Cerebellar nuclear complex (tissue), 1 donor: Measurements from ENCODE around the gene EPAS1.

Source experiments
- DNase-seq, 2 experiments: peaks; one replicate each; lab custom pipeline; 2025; lab: John Stamatoyannopoulos, UW

Gene EPAS1

DNA sequence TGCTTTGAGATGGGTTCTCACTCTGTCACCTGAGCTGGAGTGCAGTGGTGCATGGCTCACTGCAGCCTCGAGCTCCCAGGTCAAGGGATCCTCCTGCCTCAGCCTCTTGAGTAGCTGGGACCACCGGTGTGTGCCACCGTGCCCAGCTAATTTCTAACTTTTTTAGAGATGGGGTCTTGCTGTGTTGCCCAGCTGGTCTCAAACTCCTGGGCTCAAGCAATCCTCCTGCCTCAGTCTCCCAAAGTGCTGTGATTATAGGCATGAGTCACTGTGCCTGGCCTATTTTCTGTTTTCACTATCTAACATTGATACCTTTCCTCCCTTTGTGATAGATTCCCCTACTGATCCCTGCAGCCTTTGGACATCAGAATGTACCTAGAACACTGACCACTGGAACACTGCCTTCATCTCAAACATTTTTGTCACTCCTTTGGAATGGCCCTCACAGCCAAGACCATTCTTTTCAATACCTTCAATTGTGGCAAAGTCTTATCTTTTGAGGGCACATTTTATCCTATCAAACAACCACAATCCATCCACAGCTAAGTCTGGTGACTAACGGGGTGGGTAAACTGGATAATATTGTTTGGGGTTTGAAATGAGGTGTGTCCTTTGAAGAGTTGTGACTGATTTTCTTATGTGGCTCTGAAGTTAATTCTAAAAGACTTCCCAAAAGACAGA is 43.7 kb downstream of the EPAS1 start:
- no peak for DNase-seq

DNA sequence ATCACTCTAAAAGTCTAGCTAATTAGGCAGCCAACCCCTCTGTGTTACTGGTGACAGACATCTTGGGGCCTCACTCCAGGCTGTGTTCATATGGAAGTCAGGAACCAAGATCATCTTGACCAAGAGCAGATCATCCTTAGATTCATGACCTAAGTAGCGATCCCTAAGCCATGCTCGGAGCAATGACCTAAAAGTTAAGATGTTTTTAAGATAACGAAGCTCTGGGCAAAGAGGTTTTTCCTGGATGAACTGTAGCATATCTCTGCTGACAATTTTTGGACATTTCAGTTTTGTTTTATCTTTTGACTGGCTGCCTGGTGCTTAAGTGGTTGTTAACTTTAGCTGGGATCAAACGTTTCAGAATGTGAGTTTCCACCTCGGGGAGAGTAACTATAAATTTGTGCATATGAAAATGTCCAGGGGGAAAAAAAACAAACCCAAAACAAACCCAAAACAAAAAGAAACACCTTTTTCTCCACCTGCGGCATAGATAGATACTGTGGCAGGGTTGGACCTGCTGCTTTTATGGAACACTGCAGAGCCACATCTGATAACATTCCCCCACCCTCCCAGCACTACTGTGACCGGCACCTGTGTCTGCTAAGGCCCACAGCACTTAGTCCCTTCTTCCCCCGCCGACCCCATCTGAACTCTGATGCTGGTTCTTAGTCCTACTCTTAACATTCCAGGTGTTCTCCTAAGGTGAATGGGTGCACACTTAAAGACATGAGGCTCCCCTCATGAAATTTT is 45.5 kb downstream of the EPAS1 start:
- no peak for DNase-seq

DNA sequence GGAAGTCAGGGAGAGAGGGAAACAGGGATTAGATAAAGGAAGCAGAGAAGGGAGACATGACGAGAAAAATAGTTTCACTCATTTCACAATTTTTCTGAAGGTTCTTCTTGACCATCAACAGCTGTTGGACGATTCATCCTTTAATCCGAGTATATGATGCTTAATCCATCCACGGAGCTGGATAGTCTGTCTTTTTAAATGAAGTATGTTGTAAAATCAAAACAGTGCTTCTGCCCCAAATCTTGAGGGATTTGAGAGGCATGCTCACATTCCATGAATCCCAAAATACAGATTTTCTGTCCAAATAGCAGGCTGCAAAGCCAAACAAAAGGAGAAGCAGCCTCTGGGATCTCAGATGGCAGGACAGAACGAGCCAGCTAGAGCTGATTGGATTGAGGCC is 47.5 kb downstream of the EPAS1 start:
- DNase-seq = no peak

DNA sequence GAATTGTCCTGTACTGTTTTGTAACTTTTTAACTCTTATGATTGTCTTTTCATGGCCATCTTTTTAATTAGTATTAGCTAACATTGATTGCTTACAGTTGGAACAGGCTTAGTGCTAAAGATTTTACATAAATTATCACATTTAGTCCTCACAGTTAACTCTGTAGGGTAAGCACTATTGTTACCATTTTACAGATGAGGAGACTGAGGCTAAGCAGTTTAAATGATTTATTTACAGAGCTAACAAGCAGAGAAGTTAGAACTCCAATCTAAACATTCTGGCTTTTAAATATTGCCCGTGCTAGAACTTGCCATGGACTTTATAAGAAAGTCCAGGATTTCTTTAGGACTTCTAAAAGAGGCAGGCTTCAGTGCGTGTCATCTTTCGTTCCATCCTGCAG is 48.6 kb downstream of the EPAS1 start:
- DNase-seq = no peak

DNA sequence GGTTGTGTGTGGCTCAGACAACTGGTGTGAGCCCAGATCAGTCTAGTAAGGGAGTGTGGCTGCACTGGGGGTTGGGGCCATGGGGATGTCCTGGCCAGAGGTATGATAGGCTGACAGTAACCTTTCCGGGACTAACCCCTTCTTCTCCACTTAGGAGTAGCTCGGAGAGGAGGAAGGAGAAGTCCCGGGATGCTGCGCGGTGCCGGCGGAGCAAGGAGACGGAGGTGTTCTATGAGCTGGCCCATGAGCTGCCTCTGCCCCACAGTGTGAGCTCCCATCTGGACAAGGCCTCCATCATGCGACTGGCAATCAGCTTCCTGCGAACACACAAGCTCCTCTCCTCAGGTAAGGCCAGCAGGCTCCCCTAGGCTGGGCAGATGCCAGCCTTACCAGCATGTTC is 49.5 kb downstream of the EPAS1 start:
- DNase-seq = no peak

DNA sequence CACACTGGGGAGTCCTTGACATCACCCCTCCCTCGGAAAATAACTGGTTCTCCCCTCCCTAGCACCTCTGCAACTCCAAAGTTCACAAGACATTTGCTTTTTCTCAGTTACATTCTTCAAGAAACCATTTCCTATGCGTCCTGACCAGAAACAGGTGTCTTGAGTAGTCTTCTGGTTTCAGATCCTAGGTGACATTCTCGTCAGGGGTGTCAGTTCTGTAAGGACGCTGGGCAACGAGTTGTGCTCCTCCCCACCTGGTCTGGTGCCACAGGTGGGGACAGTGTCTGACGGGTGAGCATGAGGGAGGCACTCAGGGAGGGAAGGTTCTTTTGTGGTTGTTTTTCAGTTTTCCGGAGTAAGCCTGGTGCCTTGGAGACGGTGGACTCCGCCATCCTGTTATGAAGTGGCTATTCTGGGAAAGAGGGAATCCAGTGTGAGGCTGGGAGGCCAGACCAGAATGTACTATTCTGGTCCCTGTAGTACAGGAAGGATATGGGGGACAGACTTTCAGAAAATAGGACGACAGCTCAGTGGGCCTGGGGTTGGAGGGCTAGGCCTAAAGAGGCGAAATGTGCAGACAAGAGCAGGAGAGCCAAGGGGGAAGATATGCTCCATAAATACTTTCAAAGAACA is 50.6 kb downstream of the EPAS1 start:
- DNase-seq = no peak

DNA sequence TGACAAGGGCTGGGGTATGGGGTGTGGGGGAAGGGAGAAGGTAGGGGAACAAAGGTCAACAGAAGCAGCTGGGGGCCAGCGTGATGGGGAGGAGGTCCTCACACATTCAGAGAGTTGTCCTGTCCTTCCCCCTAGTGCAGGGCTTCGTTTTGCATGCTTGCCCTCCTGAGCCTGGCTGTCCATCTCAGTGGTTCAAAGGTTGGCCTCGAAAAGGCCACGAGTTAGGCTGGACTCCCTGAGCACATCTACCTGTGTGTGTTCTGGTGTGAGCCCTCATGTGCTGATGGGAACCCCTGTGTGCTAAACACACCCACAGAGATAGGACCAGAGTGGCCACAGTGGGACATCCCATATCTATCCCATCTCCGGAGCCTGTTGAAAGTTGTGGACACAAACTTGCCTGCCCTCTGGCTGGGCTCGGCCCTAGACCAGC is 51.9 kb downstream of the EPAS1 start:
- DNase-seq = no peak

DNA sequence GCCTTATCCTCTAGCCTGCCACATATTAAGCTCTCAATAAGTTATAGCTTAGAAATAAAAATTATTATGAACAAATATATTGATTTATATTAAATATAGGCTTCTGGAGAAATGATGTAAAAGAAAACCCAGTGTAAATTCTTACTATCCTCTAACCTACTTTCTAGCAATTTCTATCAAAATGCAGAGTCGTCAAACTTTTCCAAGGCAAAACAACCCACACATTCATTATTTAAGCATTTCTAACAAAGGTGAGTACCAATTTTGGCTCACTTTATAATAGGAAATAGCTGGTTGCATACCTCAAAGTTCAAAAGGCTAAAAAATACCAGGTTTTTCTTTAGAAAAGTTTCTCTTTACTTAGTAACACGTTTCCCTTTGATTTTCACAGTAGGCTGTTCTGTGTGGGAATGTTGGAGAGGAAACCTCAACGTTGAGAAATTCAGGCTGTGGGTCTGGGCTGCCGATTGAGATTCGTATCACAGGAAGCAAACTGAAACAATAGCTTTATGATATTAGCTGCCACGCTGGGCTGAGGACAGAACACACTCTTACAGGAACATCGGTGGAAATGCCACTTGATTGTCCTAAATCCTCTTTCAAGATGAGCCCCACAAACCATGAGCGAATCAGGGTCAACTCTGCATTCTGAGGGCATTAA is 53.0 kb downstream of the EPAS1 start:
- no peak for DNase-seq

DNA sequence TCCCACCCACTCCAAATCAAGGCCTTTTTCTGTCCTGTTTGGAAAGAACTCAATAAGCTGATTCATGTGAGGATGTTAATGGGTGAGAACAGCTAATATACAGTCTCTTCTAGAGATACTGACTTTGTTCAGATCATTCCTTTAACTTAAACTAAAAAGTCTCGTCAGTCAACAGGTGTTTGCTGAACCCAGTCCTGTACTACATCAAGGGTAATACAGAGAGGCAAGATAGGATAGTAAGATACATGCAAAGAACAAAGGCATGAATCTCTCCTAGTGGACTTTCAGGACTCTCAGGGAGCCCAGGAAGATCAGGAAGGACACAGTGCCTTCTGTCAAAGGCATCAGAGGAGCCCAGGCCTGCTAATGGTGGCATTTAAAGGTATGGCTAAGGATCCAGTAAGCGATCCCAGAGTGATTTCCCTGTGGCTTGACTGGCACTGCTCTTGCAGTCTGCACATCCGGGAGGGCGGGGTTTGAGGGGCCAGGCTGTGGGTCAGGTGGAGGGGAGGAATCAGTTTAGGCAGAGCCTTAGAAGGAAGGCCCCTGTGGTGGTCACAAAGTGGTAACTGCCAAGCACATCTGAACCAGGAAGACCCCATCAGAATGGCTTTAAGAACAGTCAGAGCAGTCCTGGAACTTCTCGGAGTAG is 54.0 kb downstream of the EPAS1 start:
- no peak for DNase-seq

DNA sequence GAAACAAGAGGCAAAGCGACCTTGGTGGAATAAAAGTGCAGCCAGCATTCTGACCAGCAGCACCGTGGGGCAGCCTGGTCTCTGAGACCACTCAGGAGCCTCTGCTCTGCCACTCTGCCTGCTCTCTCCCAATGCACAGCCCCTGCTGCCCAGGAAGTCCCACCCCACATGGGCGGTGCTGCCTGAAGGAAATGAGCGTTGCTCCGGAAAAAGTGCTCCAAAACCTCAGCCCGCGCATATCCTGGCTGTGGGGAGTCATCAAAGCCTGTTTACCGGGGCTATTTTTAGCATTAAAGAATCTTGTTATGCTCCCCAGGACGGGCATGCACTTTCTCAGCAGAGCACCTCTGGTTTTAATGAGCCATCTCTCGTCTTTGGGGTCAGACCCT is 54.5 kb downstream of the EPAS1 start:
- DNase-seq = no peak

DNA sequence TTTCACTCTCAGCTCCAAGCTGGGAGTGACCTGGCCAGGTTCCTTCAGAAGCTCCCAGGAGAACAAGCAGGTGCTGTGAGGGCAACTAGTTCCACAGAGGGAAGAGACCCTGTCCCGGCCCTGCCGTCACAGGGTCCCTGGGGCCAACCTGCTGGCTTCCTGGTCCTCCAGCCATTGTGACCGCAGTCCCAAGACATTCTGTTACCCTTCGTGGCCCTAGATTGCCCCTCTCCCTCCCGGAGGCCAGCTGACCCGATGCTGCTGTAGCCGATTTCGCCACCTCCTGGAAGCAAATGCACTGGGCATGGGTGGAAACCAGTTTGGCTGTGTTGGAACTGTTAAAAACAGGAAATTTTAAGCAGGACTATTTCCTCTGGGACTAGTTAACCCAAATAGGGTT is 55.4 kb downstream of the EPAS1 start:
- DNase-seq = no peak

DNA sequence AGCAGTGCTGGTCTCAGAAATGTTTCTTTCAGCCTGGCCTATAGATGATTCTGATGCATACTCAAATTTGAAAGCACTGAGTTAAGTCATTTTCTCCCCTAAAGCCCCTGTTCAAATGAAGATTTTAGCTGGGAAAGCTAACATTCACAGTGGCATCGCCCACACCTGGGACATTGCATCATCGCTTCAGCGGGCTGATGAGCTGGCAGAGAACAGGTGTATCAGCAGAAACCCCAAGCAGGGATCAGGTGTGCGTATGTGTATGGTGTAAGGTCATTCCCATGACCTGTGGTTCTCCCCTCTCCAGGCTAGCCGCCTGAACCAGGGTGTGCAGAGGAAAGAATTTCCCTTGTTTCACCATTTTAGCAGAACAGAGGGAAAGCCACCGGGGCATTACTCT is 56.3 kb downstream of the EPAS1 start:
- DNase-seq = no peak

DNA sequence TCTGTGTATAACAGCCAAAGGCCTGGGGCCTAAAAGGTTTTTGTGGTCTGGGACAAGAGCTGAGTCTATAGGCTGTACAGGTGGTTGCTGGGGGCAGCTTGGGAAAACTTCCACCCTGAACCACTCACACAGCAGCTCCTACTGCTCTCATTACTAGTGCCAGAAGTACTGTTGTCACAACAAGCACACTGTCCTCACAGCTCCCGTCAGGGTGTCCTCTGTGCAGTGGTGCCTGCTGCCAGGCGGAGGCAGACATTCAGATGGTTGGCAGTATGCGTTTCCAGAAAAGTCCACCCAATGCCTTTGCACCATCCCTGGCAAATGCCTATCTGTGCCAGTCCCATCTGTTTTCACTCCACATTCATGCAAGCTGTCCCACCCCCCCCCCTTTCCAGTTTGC is 58.5 kb downstream of the EPAS1 start:
- DNase-seq = no peak

DNA sequence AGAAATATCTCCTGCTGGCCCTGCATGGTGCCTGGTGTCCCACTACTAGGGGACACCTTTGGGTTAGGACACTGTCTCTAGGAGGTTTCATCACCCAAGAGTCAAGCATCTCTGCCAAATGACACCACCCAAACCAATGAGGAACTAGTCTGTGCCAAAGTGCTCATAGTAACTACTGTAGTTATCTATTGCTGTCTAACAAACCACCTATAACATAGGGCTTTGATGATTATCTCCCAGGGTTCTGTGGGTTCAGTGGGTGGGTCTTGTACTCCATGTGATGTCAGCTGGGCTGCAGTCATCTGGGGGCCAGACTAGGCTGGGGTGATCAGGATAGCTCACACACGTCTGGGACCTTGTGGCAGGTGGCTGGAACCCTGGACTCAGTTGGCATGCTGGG is 59.8 kb downstream of the EPAS1 start:
- DNase-seq = no peak

DNA sequence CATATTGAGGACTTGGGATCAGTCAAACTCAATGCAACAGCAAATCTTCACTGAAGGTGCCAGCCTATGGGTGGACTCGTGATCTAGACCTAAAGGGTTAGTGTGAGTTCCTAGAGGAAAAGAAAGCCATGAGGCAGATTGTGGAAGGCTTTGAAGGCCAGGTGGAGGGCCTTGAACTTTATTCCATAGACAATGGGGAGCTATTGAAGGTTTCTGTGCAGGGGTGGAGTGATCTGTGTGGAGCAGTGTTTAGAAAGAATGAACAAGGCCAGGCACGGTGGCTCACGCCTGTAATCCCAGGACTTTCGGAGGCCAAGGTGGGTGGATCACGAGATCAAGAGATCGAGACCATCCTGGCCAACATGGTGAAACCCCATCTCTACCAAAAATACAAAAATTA is 61.5 kb downstream of the EPAS1 start:
- DNase-seq = no peak

DNA sequence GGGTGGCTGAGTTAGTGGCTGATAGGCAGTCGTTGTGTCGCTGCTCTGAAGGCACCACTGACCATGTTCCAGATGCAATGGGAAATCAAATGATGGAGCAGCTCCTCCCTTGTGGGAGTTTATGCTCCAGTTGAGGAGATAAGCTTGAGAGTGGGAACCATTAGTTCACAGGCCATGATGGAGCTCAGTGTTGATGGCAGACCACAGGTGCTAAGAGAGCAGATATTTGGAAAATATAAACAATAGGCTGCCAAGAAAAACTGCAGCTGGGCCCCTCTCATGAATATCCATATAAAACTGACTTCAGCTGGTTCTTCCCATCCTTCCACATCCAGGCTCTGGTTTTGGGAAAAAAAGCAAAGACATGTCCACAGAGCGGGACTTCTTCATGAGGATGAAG is 63.1 kb downstream of the EPAS1 start:
- DNase-seq = no peak

DNA sequence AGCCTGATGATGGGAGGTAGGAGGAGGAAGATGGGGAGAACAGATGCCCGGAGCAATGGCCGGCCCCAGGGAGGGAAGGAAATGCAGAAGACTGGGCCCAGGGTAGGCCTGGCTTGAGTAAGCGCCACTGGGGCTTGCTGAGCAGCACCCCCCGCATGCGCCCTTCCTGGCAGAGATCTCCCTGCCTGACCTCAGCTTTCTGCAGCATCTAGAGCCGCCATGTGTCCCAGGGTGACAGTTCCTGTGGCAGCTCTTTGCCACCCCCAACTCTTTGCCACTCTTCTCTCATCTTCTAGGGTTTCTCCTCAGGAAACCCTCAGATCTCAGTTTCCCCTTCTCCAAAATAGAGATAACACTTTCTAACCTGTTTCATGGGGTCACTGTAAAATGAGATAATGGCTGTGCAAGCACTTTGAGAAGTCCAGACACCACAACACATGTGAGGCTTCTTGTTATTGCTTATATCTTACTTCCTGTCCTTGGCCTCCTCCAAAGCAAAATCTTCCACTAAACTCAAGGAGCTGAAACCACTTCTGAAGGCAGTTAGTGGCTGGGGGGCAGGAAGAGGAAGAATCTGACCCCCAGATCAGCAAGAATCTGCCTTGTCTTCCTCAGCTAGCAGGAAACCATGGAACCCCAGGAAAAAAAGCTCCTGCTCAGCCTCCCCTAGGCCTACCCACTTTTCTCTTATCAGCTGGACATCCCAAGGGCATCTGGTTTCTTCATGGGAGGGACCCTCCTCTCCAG is 64.9 kb downstream of the EPAS1 start:
- no peak for DNase-seq

DNA sequence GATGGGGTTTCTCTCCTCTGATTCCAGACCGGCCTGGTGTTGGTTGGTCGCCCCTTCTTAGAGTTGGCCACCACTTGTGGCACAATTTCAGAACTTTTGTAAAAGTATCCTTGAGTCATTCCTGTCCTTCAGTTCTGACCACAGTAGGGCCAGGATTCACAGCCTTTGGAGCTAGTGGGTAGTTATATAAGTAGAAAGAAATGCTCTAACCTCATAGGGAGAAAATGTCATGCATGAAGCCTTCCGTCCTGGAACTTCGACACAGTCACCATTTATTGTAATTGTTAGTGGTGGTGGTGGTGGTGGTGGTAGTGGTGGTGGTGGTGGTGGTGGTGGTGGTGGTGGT is 65.4 kb downstream of the EPAS1 start:
- DNase-seq = no peak

DNA sequence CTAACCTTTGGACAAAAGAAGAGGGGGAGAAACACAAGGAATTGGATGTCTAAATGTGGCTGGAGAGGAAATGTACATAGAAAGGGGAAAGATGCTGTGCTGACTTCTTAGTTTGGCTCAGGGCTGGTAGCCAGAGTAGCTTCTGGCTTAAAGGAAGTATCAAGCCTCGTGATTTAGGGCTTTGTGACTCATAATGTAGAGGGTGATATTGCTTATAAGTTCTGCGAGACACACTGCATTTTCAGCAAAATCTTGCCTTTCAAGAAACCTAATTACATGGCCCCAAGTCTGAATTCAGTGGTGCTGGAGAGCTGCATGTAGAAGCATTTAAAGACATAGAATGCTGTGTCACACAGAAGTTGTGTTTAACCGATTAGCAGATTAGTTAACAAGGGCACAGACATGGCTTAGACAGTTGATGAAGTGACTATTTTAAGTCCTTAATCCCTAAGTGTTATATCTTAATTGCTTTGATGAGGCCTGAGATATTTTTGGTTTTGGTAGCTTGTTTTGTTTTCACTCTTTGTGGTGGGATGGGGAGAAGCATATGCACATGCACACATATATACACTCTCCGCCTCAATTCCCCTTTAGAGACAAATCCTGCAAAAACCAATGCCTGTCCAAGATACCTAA is 66.4 kb downstream of the EPAS1 start:
- DNase-seq = no peak

DNA sequence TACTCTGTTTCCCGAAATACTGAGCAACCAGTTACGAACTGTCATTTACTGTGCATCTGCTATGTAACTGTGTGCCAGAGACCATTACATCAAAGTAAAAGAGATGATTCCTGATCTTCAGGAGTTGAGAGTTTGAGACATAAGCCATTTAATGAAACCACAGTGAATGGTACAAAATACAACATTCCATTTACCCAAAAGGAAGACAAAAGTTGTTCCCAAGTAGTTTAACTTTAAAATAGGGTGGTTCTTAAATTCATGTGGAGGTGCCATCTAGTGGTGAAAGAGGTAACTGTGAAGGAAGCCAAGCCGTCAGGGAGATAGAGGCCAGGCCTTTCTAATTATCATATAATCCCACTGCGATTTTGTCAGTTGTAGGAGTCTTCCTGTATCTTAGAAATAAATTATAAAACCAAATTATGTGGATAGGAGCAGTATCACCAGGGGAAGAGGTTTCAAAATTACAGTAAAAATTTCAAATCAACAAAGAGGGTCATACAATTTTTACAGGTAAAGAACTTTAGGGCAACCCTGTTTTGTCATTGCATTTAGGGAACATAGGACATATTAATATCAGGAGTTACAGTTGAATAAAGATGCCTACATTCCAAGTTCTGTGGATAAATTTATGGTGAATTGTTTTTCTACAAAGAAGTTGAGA is 67.7 kb downstream of the EPAS1 start:
- no peak for DNase-seq
